Cardiac muscle cell (in vitro differentiated cells and primary cell): Measurements from ENCODE around the gene C10orf143. TPM values are rescaled to one million over a fixed set of nuclear protein-coding genes. Genes with fewer than 3 reads are reported as not detected.

Source experiments
- DNase-seq, 2 donors: peaks; one replicate each; pipeline versions ENCODE4 v3.0.0 to v3.0.0-alpha.2; 2010 to 2017; ENCODE audit warnings: low read depth in 1 of 2, low spot score in 1 of 2
- H3K27ac ChIP-seq: fragments of 200-600 bp; sonication (generic); 2 replicates; pipeline ENCODE4 v1.5.1; 2016
- H3K27me3 ChIP-seq: fragments of 200-600 bp; sonication (generic); 2 replicates; pipeline ENCODE4 v1.6.0; 2016; ENCODE audit warnings: control low read depth
- H3K36me3 ChIP-seq: fragments of 200-600 bp; sonication (generic); 2 replicates; pipeline ENCODE4 v1.5.1; 2016; ENCODE audit warnings: control low read depth
- H3K4me1 ChIP-seq: fragments of 200-600 bp; sonication (generic); 2 replicates; pipeline ENCODE4 v1.8.1; 2017; ENCODE audit warnings: low read depth, mild to moderate bottlenecking, mixed run types
- H3K4me3 ChIP-seq: fragments of 200-600 bp; sonication (generic); 2 replicates; pipeline ENCODE4 v1.5.1; 2016; ENCODE audit warnings: mild to moderate bottlenecking
- H3K9me3 ChIP-seq: fragments of 200-600 bp; sonication (generic); 2 replicates; pipeline ENCODE4 v1.5.1; 2017; ENCODE audit warnings: low read depth, mild to moderate bottlenecking, control low read depth
- polyA plus RNA-seq: library from polyadenylated mRNA; unstranded; fragments of >200 nt; fragmentation: Nextera tagmentation; extraction: Ambion mirVana; gene quantifications from 2 replicates; pipeline ENCODE4 v1.2.1, GENCODE V29; 2016
- total RNA-seq: library from RNA; depleted of rRNA; stranded (reverse); fragments of >200 nt; gene quantifications from 2 replicates; pipeline ENCODE4 v1.2.3, GENCODE V29; 2016
- TF ChIP-seq, protein P1 (sequence below): IDR thresholded peaks from 2 replicates; pipeline ENCODE4 v1.5.1; 2012; ENCODE audit warnings: low read depth, mild to moderate bottlenecking, low read length

Gene C10orf143
- total and polyA plus RNA-seq, 2 experiments from 2014 or later = 1.1 to 5.7 TPM

GRCh38 chr10:130041451-130042371 lies 68.9 kb downstream of the C10orf143 start:
- Histone ChIP-seq H3K9me3 (no peaks in the 10 kb centered on the region), H3K4me1 (no peaks in the 10 kb centered on the region), H3K27ac (no peak overlapping the region), H3K27me3 (peaks cover 6% of the 10 kb centered on the region), H3K4me3 (no peak overlapping the region), H3K36me3 (no peaks in the 10 kb centered on the region)
- DNase-seq = no peak
- TF ChIP-seq, protein P1, sequence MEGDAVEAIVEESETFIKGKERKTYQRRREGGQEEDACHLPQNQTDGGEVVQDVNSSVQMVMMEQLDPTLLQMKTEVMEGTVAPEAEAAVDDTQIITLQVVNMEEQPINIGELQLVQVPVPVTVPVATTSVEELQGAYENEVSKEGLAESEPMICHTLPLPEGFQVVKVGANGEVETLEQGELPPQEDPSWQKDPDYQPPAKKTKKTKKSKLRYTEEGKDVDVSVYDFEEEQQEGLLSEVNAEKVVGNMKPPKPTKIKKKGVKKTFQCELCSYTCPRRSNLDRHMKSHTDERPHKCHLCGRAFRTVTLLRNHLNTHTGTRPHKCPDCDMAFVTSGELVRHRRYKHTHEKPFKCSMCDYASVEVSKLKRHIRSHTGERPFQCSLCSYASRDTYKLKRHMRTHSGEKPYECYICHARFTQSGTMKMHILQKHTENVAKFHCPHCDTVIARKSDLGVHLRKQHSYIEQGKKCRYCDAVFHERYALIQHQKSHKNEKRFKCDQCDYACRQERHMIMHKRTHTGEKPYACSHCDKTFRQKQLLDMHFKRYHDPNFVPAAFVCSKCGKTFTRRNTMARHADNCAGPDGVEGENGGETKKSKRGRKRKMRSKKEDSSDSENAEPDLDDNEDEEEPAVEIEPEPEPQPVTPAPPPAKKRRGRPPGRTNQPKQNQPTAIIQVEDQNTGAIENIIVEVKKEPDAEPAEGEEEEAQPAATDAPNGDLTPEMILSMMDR = no peak

DNA sequence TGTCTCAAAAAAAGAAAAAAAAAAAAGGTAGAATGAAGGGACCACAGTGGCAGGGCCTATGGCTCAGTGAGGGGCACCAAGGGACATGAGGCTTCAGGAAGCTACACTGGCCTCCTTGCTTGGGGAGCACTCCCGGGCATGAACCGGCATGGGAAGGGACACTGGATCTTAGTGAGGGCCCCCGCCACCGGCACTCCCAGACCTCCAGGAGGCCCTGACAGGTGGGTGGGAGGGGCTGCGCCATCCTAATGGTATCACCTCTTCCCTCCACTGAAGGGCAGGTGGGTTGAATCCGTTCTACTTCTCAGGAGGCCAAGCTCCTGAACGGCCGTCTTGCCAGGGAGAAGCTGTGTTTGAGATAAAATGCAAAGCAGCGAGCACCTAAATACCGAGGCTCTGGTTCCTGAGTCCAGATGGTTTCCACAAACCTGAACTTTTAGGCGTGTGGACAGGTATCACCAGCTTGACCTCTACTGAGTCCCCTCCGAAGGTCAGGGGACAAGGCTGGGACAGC lies 69.8 kb downstream of the C10orf143 start:
- Histone ChIP-seq H3K27ac (no peak overlapping the region), H3K27me3 (peaks cover 6% of the 10 kb centered on the region), H3K36me3 (no peaks in the 10 kb centered on the region), H3K9me3 (no peaks in the 10 kb centered on the region), H3K4me3 (no peak overlapping the region), H3K4me1 (no peaks in the 10 kb centered on the region)
- DNase-seq = no peak
- TF ChIP-seq, protein P1 = no peak

- no peaks in the 10 kb centered on the region for H3K4me1 ChIP-seq
- H3K9me3 ChIP-seq = no peaks in the 10 kb centered on the region
- H3K36me3 ChIP-seq = no peaks in the 10 kb centered on the region
- DNase-seq = no peak
- H3K4me3 ChIP-seq = no peak overlapping the region
- TF ChIP-seq, protein P1 = no peak
- peaks cover 6% of the 10 kb centered on the region for H3K27me3 ChIP-seq
- H3K27ac ChIP-seq = no peak overlapping the region
Observed at GRCh38 chr10:130040351-130040750, 70.3 kb downstream of the C10orf143 start.

- DNase-seq = no peak
- Histone ChIP-seq H3K4me1 (no peaks in the 10 kb centered on the region), H3K36me3 (no peaks in the 10 kb centered on the region), H3K4me3 (no peak overlapping the region), H3K27ac (no peak overlapping the region), H3K9me3 (no peaks in the 10 kb centered on the region), H3K27me3 (peaks cover 6% of the 10 kb centered on the region)
- TF ChIP-seq, protein P1 = no peak
Observed at GRCh38 chr10:130039141-130039540, 71.5 kb downstream of the C10orf143 start.

DNA sequence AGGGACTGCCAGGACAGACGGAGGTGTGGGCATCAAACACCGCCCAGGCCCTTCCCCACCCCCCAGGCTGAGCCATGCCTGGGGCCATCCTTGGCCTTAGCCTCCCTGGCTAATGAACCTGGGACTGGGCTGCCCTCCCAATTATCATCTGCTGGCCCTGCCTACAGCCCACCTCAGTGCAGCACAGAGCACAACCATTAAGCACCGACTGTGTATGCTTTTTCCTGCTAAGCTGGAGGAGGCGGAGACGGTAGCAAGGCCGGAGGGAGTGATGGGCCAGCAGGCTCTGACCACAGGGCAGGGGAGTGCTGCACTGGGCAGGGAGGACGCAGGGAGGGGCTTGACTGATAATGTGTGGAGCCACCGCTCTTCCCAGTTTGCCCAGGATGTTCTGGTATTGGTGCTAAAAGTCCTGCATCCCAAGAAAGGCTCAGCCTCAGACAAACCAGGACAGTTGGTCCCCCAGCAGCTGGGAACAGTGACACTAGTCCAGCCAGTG lies 72.0 kb downstream of the C10orf143 start:
- Histone ChIP-seq H3K4me1 (no peaks in the 10 kb centered on the region), H3K27ac (no peak overlapping the region), H3K4me3 (no peak overlapping the region), H3K27me3 (peaks cover 4% of the 10 kb centered on the region), H3K36me3 (no peaks in the 10 kb centered on the region), H3K9me3 (no peaks in the 10 kb centered on the region)
- DNase-seq = no peak
- TF ChIP-seq, protein P1 = no peak
